ENCODE results near the gene LUM.

Gene LUM

DNA sequence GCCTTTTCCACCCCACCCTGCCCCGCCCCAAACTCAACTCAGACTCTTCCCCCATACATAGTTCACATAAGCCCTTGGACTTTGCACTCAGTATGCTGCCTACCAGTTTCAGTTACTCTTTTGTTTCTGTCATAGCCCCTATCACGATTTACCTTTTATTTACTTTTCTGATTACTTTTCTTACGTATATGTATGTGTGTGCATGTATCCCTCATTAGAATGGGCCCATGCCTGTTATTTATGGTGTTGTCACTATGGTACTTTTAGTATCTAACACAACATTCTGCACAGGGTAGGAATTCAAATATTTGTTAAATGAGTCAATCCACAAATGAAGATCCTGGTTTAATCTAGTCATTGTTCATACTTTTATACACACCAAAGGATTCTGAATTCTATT is 16.5 kb upstream of the LUM start (continued):
- TF ChIP-seq SCRT2 (tag by site-specific recombination; IDR thresholded peaks at IDR 0.05) (no peak), ZNF664 (tag by site-specific recombination; IDR thresholded peaks at IDR 0.05) (no peak), ZNF311 (tag by site-specific recombination; IDR thresholded peaks at IDR 0.05; ENCODE audit: borderline replicate concordance) (no peak), ZNF138 (tag by site-specific recombination; IDR thresholded peaks at IDR 0.05; ENCODE audit: borderline replicate concordance) (no peak), WT1 (tag by site-specific recombination; IDR thresholded peaks at IDR 0.05) (no peak), ZNF473 (tag by site-specific recombination; IDR thresholded peaks at IDR 0.05) (no peak), ZBTB21 (tag by site-specific recombination; IDR thresholded peaks at IDR 0.05) (no peak), ZBTB48 (tag by site-specific recombination; IDR thresholded peaks at IDR 0.05) (no peak), ZNF621 (tag by site-specific recombination; IDR thresholded peaks at IDR 0.05) (no peak), ZNF146 (tag by site-specific recombination; IDR thresholded peaks at IDR 0.05) (no peak), ZNF157 (tag by site-specific recombination; IDR thresholded peaks at IDR 0.05) (no peak)
- TF ChIP-seq, protein P1, sequence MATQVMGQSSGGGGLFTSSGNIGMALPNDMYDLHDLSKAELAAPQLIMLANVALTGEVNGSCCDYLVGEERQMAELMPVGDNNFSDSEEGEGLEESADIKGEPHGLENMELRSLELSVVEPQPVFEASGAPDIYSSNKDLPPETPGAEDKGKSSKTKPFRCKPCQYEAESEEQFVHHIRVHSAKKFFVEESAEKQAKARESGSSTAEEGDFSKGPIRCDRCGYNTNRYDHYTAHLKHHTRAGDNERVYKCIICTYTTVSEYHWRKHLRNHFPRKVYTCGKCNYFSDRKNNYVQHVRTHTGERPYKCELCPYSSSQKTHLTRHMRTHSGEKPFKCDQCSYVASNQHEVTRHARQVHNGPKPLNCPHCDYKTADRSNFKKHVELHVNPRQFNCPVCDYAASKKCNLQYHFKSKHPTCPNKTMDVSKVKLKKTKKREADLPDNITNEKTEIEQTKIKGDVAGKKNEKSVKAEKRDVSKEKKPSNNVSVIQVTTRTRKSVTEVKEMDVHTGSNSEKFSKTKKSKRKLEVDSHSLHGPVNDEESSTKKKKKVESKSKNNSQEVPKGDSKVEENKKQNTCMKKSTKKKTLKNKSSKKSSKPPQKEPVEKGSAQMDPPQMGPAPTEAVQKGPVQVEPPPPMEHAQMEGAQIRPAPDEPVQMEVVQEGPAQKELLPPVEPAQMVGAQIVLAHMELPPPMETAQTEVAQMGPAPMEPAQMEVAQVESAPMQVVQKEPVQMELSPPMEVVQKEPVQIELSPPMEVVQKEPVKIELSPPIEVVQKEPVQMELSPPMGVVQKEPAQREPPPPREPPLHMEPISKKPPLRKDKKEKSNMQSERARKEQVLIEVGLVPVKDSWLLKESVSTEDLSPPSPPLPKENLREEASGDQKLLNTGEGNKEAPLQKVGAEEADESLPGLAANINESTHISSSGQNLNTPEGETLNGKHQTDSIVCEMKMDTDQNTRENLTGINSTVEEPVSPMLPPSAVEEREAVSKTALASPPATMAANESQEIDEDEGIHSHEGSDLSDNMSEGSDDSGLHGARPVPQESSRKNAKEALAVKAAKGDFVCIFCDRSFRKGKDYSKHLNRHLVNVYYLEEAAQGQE (tag by site-specific recombination; IDR thresholded peaks at IDR 0.05), result no peak

DNA sequence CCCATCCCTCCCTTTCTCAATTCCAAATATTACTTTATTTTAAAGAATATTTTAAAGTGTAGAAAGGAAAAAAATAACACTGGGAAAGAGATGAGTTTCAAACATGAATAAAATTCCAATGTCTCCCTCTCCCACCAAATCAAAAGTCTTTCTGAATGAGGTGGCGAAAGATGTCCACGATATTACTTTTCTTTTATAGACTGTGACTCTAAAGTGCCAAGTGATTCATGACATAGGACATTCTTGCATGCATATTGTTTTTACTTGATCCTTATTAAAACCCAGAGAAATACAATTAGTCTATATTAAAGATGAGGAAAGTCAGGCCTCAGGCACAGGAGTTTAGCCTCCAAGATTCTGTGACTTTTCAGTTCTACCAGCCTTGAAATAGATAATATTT is 16.0 kb upstream of the LUM start:
- CTCF ChIA-PET, result no interaction called here
- H3K36me3 ChIP-seq (ENCODE audit: control insufficient read depth in 2 of 2, insufficient read depth in 1 of 2, low read length in 2 of 2), result no peaks in the 10 kb centered on the region
- H3K4me3 ChIP-seq (ENCODE audit: low read depth, low read length), result no peak overlapping the region
- H3K9me3 ChIP-seq (ENCODE audit: control insufficient read depth, insufficient read depth, low read depth, low read length), result no peaks in the 10 kb centered on the region
- H3K4me1 ChIP-seq (ENCODE audit: control insufficient read depth, insufficient read depth, low read length), result no peaks in the 10 kb centered on the region
- POLR2A ChIA-PET, result no interaction called here
- TF ChIP-seq, protein P2, sequence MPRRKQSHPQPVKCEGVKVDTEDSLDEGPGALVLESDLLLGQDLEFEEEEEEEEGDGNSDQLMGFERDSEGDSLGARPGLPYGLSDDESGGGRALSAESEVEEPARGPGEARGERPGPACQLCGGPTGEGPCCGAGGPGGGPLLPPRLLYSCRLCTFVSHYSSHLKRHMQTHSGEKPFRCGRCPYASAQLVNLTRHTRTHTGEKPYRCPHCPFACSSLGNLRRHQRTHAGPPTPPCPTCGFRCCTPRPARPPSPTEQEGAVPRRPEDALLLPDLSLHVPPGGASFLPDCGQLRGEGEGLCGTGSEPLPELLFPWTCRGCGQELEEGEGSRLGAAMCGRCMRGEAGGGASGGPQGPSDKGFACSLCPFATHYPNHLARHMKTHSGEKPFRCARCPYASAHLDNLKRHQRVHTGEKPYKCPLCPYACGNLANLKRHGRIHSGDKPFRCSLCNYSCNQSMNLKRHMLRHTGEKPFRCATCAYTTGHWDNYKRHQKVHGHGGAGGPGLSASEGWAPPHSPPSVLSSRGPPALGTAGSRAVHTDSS (tag by site-specific recombination; IDR thresholded peaks at IDR 0.05), result no peak
- TF ChIP-seq, protein P3, sequence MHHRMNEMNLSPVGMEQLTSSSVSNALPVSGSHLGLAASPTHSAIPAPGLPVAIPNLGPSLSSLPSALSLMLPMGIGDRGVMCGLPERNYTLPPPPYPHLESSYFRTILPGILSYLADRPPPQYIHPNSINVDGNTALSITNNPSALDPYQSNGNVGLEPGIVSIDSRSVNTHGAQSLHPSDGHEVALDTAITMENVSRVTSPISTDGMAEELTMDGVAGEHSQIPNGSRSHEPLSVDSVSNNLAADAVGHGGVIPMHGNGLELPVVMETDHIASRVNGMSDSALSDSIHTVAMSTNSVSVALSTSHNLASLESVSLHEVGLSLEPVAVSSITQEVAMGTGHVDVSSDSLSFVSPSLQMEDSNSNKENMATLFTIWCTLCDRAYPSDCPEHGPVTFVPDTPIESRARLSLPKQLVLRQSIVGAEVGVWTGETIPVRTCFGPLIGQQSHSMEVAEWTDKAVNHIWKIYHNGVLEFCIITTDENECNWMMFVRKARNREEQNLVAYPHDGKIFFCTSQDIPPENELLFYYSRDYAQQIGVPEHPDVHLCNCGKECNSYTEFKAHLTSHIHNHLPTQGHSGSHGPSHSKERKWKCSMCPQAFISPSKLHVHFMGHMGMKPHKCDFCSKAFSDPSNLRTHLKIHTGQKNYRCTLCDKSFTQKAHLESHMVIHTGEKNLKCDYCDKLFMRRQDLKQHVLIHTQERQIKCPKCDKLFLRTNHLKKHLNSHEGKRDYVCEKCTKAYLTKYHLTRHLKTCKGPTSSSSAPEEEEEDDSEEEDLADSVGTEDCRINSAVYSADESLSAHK (tag by site-specific recombination; IDR thresholded peaks at IDR 0.05), result no peak
- H3K27ac ChIP-seq (ENCODE audit: extremely low read depth, low read depth, low read length), result no peak overlapping the region

DNA sequence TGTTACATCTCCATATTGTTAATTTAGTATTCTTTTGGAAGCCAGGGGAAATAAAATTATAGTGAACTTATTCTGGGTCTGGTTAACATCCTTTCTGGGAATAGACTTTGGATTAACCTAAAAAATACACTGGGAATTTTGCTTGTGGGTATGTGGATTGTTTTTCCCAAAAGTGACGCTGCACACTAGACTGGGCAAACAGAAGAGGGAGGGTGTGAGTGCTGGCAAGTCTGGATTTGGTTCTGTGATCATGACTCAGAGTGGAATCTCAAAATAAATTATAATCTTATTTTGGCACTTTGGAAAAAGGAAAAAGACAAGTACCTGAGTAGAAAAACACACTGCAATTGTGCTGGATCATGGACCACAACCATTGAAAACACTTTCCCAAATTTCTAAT is 15.2 kb upstream of the LUM start:
- Histone ChIP-seq H3K36me3 (ENCODE audit: control insufficient read depth in 2 of 2, insufficient read depth in 1 of 2, low read length in 2 of 2) (no peaks in the 10 kb centered on the region), H3K4me1 (ENCODE audit: control insufficient read depth, insufficient read depth, low read length) (no peaks in the 10 kb centered on the region), H3K27ac (ENCODE audit: extremely low read depth, low read depth, low read length) (no peak overlapping the region), H3K4me3 (ENCODE audit: low read depth, low read length) (no peak overlapping the region), H3K9me3 (ENCODE audit: control insufficient read depth, insufficient read depth, low read depth, low read length) (no peaks in the 10 kb centered on the region)
- POLR2A ChIA-PET, result no interaction called here
- CTCF ChIA-PET, result interaction anchor here (0.6 kb wide), 1 partner anchor 148 kb away, joined by 3 read pairs; no protein-coding TSS in a partner anchor
- no peak for TF ChIP-seq ZNF707 (tag by site-specific recombination; IDR thresholded peaks at IDR 0.05)
- TF ChIP-seq ZNF223 (tag by site-specific recombination; IDR thresholded peaks at IDR 0.05), result no peak

All from HEK293 (cell line).